Stomach (tissue), 9 donors: ENCODE results near the gene HOXB8. TPM values are rescaled to one million over a fixed set of nuclear protein-coding genes. Genes with fewer than 3 reads are reported as not detected.

Experiments
- DNase-seq, 2 donors: peaks; one replicate each; pipeline versions ENCODE4 v3.0.0 to v3.0.0-alpha.2; 2013 to 2019
- H3K27ac ChIP-seq, 5 donors: fragments of 200-600 bp in 4 of 5; sonication (generic) in 4 of 5; one replicate each; pipeline ENCODE4 v1.5.1; 2013 to 2019; ENCODE audit warnings: mild to moderate bottlenecking in 1 of 5, moderate library complexity in 1 of 5
- H3K27me3 ChIP-seq, 3 donors: fragments of 200-600 bp; sonication (generic); one replicate each; pipeline ENCODE4 v1.5.1; 2017 to 2019; ENCODE audit warnings: mixed run types in 1 of 3
- H3K36me3 ChIP-seq, 4 donors: fragments of 200-600 bp; sonication (generic); 1 replicate in 3 of 4; 2 replicates in 1 of 4; pipeline ENCODE4 v1.5.1; 2016 to 2019
- H3K4me1 ChIP-seq, 4 donors: fragments of 200-600 bp; sonication (generic); one replicate each; pipeline ENCODE4 v1.5.1; 2016 to 2019
- H3K4me3 ChIP-seq, 4 donors: fragments of 200-600 bp; sonication (generic) in 3 of 4; one replicate each; pipeline ENCODE4 v1.5.1; 2016 to 2019; ENCODE audit warnings: mild to moderate bottlenecking in 1 of 4
- H3K9me3 ChIP-seq, 4 donors: fragments of 200-600 bp; sonication (generic); one replicate each; pipeline ENCODE4 v1.5.1; 2016 to 2019
- CTCF ChIP-seq, 7 experiments: fragments of 450-650 bp in 4 of 7; fragments of 200-600 bp in 3 of 7; sonication (generic) in 3 of 7; IDR thresholded peaks; one replicate each; pipeline ENCODE4 v1.5.1; 2016 to 2019; ENCODE audit warnings: antibody characterized with exemption in 7 of 7, control low read depth in 2 of 7, mild to moderate bottlenecking in 1 of 7
- EP300 ChIP-seq: sonication (generic); formaldehyde crosslinking; IDR thresholded peaks from one replicate; pipeline ENCODE4 v1.6.1; 2017; ENCODE audit warnings: antibody characterized with exemption
- POLR2A ChIP-seq, 4 donors: fragments of 450-650 bp; IDR thresholded peaks; one replicate each; pipeline ENCODE4 v1.6.1; 2016; ENCODE audit warnings: antibody characterized with exemption in 4 of 4, control low read depth in 2 of 4, mild to moderate bottlenecking in 1 of 4, moderate library complexity in 1 of 4
- POLR2AphosphoS5 ChIP-seq, 3 donors: sonication (generic); formaldehyde crosslinking; IDR thresholded peaks; one replicate each; pipeline ENCODE4 v1.6.1; 2016; ENCODE audit warnings: antibody characterized with exemption in 3 of 3
- WGBS, 5 donors: extraction: QIAGEN DNeasy Blood & Tissue Kit in 3 of 5; methylation state at CpG; one replicate each; pipeline versions ENCODE4 v1.1.5 to v1.1.7; 2013 to 2018; 5-methylcytosine and 5-hydroxymethylcytosine counted together
- intact Hi-C: fragments of 100-400 bp; cut with DNase I; formaldehyde crosslinking; loops from one replicate; pipeline ENCODE4 v1.15.1; 2023; ENCODE audit warnings: low total_unique reads
- polyA plus RNA-seq, 3 donors: library from polyadenylated mRNA; stranded (reverse); fragments of 200-250 nt; gene quantifications; one replicate each; pipeline ENCODE4 v1.2.3, GENCODE V29; 2013
- total RNA-seq, 5 donors: library from RNA; depleted of rRNA; stranded (reverse); fragments of >200 nt; gene quantifications; one replicate each; pipeline versions ENCODE4 v1.1.0 to v1.2.3, GENCODE V29; 2014 to 2016
- donor health status: healthy with polysubstance abuse.
- donor health status: Bipolar disorder and iron deficiency.
- donor health status: healthy.

HOXB8 gene
- total and polyA plus RNA-seq, 8 donors = 0.46 to 13.0 (median 1.3) TPM; not detected in 1

DNA sequence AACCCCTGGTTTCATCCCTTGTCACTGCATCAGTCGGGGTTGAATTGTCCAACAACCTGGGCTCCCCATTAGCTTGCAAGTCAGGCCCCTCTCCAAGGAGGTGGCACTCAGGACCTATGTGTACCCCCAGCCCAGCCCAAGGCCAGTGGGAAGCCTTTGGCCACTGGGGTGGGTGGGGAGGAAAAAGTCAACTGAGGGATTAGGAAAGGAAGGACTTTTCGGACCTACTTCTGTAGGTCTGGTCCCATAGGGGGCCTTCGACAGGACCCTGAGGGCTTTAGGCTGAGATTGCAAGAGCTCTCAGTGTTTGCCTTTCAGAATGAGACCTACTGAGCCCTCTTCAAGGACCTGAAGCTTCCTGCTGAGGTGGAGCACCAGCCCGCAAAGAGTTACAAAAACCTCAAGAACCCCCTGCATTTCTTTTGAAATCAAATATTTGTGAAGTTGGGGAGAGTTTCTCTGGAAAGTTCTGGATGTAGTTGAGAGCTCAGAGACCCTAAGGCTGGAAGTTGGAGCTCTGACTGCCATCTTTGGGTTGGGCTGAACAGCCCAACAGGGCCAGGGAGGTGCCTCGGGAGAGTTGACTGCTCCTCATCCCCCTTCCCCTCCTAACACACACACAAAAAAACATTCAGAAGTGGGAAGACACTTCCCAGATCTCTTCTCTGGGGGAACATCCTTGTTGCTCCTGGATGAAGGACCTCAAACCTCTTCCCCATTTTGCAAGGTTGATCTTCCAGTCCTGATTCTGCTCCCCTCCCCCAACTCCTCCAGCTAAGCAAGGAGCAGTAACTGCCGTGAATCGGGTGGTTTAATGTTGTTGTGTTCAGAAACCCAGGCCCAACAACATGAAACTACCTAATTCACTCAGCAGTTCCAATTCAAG is 16.8 kb upstream of the HOXB8 start:
- Histone ChIP-seq H3K9me3 (no peaks in the 10 kb centered on the region), H3K4me1 (peaks cover 0 to 22% (median 9%) of the 10 kb centered on the region in 4 donors), H3K36me3 (no peaks in the 10 kb centered on the region), H3K27ac (no peak overlapping the region), H3K27me3 (peaks cover 60 to 100% (median 99%) of the 10 kb centered on the region in 3 donors), H3K4me3 (no peak overlapping the region)
- intact Hi-C loops = no loop called here
- WGBS, 5 donors = 16 to 22% (median 18%) methylated on average over 5 to 7 of the region's 7 CpGs
- TF ChIP-seq POLR2A (IDR thresholded peaks at IDR 0.05) (no peak), EP300 (no peak), CTCF (IDR thresholded peaks at IDR 0.05) (no peak), POLR2AphosphoS5 (IDR thresholded peaks at IDR 0.05) (no peak)
- no peak for DNase-seq

- no peak for DNase-seq
- no peak overlapping the region for H3K27ac ChIP-seq
- H3K4me1 ChIP-seq = peaks cover 7 to 24% (median 14%) of the 10 kb centered on the region in 4 donors
- TF ChIP-seq EP300 (no peak), POLR2AphosphoS5 (IDR thresholded peaks at IDR 0.05) (no peak), POLR2A (IDR thresholded peaks at IDR 0.05) (no peak), CTCF (IDR thresholded peaks at IDR 0.05) (no peak)
- H3K4me3 ChIP-seq = no peak overlapping the region
- 17 to 30% (median 24%) methylated on average over 15 of the region's 15 CpGs for WGBS, 5 donors
- peaks cover 60 to 100% (median 99%) of the 10 kb centered on the region in 3 donors for H3K27me3 ChIP-seq
- no peaks in the 10 kb centered on the region for H3K36me3 ChIP-seq
- no peaks in the 10 kb centered on the region for H3K9me3 ChIP-seq
- intact Hi-C loops = no loop called here
Measured at GRCh38 chr17:48630925-48631692, 16.0 kb upstream of the HOXB8 start.

DNA sequence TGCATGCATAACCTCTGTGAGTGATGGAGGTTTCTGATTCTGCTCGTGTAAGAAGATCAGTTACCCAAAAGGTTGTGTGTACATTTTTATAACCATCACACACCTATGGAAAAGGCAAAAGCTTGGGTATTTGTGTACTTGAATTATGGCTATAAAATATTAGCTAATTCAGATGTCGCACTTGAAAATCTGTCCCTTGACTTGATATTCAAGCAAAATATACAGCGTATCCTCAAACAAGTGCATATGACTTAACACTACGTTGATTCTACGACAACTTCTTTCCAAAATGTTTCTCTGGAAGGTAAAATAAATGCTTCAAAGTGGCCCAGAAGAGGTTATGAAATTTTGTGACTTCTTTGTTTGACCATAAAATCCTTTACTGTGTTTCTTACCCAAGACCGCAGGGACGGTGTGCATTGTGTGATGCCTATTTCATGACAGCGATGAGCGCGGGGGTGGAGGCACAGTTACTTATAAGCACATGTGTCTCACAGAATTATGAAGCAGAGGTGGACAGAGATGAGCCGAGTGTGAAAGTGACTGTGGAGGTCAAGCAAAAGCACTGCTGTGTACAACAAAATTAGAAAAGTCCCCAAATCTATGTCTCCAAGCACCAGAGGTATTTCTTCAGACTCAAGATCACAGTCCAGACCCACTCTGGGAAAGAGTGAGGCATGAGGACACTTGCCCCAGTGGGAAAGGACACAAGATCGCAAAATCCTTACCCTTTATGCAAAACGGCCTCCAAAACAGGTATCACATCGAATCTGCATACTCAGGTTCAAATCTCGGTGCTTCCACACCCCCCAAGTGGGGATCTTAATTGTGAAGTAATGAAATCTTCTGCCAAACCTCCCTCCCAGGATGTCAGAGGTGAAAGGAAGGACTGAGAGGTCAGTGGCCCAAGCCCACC is 15.2 kb upstream of the HOXB8 start:
- H3K27me3 ChIP-seq = peaks cover 65 to 100% (median 99%) of the 10 kb centered on the region in 3 donors
- H3K4me3 ChIP-seq = no peak overlapping the region
- no peak for DNase-seq
- H3K36me3 ChIP-seq = no peaks in the 10 kb centered on the region
- TF ChIP-seq POLR2AphosphoS5 (IDR thresholded peaks at IDR 0.05) (no peak), EP300 (no peak), CTCF (IDR thresholded peaks at IDR 0.05) (no peak), POLR2A (IDR thresholded peaks at IDR 0.05) (no peak)
- H3K27ac ChIP-seq = no peak overlapping the region
- intact Hi-C loops = no loop called here
- 28 to 42% (median 30%) methylated on average over 15 of the region's 15 CpGs for WGBS, 5 donors
- no peaks in the 10 kb centered on the region for H3K9me3 ChIP-seq
- H3K4me1 ChIP-seq = peaks cover 16 to 32% (median 22%) of the 10 kb centered on the region in 4 donors
